Motor neuron (in vitro differentiated cells): ENCODE measurements around the gene CCDC71. TPM values are rescaled to one million over a fixed set of nuclear protein-coding genes. Genes with fewer than 3 reads are reported as not detected.

Experiments used
- ATAC-seq, 8 experiments: fragments of 200-7000 bp; cut with Tn5 transposase; replicated peaks in 6 of 8; 2 replicates each; pipeline ENCODE4 v1.8.0; 2021; ENCODE audit warnings: mild to moderate bottlenecking in 8 of 8, moderate library complexity in 8 of 8
- H3K27ac ChIP-seq, 2 donors: fragments of 250-450 bp; sonication (Bioruptor Pico); 2 replicates each; pipeline ENCODE4 v1.9.0; 2021; ENCODE audit warnings: antibody characterized with exemption in 2 of 2, mild to moderate bottlenecking in 2 of 2, moderate library complexity in 1 of 2
- H3K4me1 ChIP-seq, 2 donors: fragments of 250-450 bp; sonication (Bioruptor Pico); replicated peaks in 1 of 2; 2 replicates each; pipeline ENCODE4 v1.6.1; 2021; ENCODE audit warnings: antibody characterized with exemption in 2 of 2, mild to moderate bottlenecking in 2 of 2, moderate library complexity in 1 of 2
- H3K4me3 ChIP-seq, 5 donors: fragments of 250-450 bp; sonication (Bioruptor Pico); 2 replicates each; pipeline ENCODE4 v1.9.0; 2021; ENCODE audit warnings: antibody characterized with exemption in 5 of 5, mild to moderate bottlenecking in 5 of 5, moderate library complexity in 4 of 5
- WGBS, 10 experiments: fragments of 450-650 bp; shearing (Covaris generic); methylation state at CpG; one replicate each; pipeline ENCODE4 v1.0.0; 2022; 5-methylcytosine and 5-hydroxymethylcytosine counted together
- in situ Hi-C, 9 experiments: fragments of 400-800 bp; cut with MboI; loops; one replicate each; pipeline ENCODE4 v1.15.0; 2021; ENCODE audit warnings: low sequenced_read_pairs in 9 of 9, low pct_unique_long_range_greater_than_20kb in 2 of 9; ENCODE audit not compliant: unreplicated experiment in 9 of 9
- total RNA-seq, 8 experiments: library from RNA; unstranded; fragments of 300-600 nt; gene quantifications; 2 replicates each; pipeline versions ENCODE4 v1.2.3 to v1.2.4, GENCODE V29; 2022

The CCDC71 gene
- total RNA-seq, 8 experiments from 2014 or later, result 18.1 to 34.1 (median 25.2) TPM

DNA sequence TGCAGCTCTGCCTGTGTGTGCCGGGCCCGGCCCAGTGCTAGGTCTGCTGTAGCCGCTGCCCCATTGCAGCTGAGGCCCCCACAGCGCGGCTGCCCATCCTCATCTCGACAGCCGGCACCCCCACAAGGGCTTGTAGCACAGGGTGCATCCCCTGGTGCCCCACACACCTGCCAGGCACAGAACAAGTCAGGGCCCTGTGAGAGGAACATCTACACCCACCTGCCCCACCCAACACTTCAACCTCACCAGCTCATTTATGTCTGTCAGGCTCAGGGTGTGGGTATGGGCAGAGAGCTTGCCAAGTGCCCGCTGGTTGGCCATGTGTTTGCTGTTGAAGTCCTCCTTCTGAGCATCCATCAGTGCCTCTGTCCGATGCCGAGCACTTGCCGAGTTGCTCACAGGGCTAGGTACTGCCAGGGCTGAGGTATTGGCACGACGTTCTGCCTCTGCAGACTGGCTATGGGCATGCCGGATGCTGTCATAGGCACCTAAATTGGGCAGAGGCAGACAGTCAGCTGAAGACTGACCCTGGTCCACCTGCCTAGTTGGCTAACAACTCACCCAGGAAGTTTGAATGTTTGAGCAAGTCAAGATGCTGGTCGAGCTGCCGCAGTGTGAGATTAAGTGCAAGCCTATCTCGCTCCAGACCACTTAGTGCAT lies 43.1 kb downstream of the CCDC71 start:
- peaks cover 9 to 12% of the 10 kb centered on the region in 2 donors for H3K4me1 ChIP-seq
- no peak for ATAC-seq
- no peak overlapping the region for H3K4me3 ChIP-seq
- H3K27ac ChIP-seq, result no peak overlapping the region
- in situ Hi-C loops, result no loop called here
- WGBS, 10 experiments, result 60 to 100% (median 90%) methylated on average over 1 to 4 of the region's 17 CpGs; no CpG with 5 or more reads in 4 of the 10 experiments

GRCh38 chr3:49122451-49122850 lies 43.7 kb downstream of the CCDC71 start:
- in situ Hi-C loops, result no loop called here
- no peak for ATAC-seq
- WGBS, 10 experiments, result 74 to 100% (median 80%) methylated on average over 1 to 6 of the region's 7 CpGs; no CpG with 5 or more reads in 7 of the 10 experiments
- Histone ChIP-seq H3K27ac (no peak overlapping the region), H3K4me3 (no peak overlapping the region), H3K4me1 (peaks cover 9 to 12% of the 10 kb centered on the region in 2 donors)

GRCh38 chr3:49122022-49122421 lies 44.1 kb downstream of the CCDC71 start:
- H3K4me3 ChIP-seq, result no peak overlapping the region
- peaks cover 9 to 12% of the 10 kb centered on the region in 2 donors for H3K4me1 ChIP-seq
- in situ Hi-C loops, result no loop called here
- no peak overlapping the region for H3K27ac ChIP-seq
- 96 to 100% methylated on average over 2 to 5 of the region's 12 CpGs; no CpG with 5 or more reads in 8 of the 10 experiments for WGBS, 10 experiments
- no peak for ATAC-seq

- Histone ChIP-seq H3K4me3 (peak overlapping the region; percentile 69 to 97 (median 86)), H3K27ac (peak overlapping the region; percentile 93), H3K4me1 (peaks cover 9 to 12% of the 10 kb centered on the region in 2 donors)
- no peak for ATAC-seq
- in situ Hi-C loops, result no loop called here
- 68 to 100% (median 85%) methylated on average over 1 to 11 of the region's 17 CpGs; no CpG with 5 or more reads in 5 of the 10 experiments for WGBS, 10 experiments
Measured at GRCh38 chr3:49121132-49121736, 44.9 kb downstream of the CCDC71 start.

DNA sequence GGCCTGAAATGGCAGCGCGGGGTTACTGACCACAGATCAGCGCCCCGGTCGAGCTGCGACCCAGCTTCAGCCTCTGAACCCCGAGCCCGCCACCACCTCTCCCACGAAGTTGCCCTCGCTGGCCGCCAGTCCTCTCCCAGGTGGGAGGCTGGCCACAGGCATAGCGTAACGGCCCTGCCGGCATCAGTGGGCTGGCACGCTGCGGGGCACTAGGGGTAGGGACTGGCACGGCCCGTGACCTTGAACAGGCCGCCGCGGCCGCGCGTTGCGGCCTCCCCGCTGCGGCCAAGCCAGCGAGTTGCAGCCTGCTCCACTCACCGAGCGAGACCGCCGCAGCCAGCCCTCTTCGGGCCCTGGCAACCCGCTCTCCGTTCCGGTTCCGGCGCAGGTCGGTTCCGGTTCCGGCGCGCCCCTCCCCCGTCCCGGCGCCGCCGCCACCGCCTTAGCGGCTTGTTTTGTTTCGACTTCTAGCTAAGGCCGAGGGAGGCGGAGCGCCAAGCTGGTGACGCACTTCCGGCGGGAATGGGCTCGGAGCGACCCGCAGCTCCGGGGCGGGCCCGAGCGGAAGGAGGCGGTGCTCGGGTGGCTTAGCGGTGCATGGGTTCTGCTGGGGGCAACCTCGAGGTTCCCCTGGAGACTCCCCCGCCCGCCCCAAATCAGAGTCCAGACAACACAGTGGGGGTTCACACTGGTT lies 45.5 kb downstream of the CCDC71 start, which contains the start of gene USP19:
TSS of gene USP19 (minus strand) at position 386 of the 694 bp plus-strand sequence. CDS start 1,678 bp downstream, outside the sequence.
- peak; percentile 93 to 98 (median 96) for ATAC-seq
- H3K27ac ChIP-seq, result peak within 1 kb of the TSS; percentile 93
- in situ Hi-C loops, result no loop called here
- H3K4me1 ChIP-seq, result peaks cover 9 to 12% of the 10 kb centered on the region in 2 donors
- H3K4me3 ChIP-seq, result peak within 1 kb of the TSS; percentile 69 to 97 (median 86)
- WGBS, 10 experiments, result 0 to 2% (median 0%) methylated on average over 1 to 15 of the region's 70 CpGs; no CpG with 5 or more reads in 5 of the 10 experiments

DNA sequence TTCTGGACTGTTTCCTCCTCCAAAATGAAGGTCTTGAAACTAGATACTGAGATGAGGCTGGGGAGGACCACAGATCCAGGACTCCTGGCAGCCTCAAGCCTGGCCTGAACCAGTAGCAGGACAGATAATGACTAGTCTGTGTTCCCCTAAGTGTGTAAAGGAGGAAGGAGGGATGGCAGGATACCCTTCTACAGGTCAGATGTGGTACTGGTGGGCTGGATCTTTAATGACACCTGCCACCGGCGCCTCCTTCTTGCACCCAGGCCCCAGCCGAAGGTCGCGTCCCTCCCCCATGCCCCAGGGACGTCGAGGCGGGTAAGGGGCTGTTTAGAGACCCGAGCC lies 46.1 kb downstream of the CCDC71 start:
- Histone ChIP-seq H3K4me1 (peaks cover 9 to 12% of the 10 kb centered on the region in 2 donors), H3K27ac (peak overlapping the region; percentile 93), H3K4me3 (peak overlapping the region; percentile 69 to 97 (median 86))
- WGBS, 10 experiments, result 0 to 4% methylated on average over 2 to 5 of the region's 9 CpGs; no CpG with 5 or more reads in 8 of the 10 experiments
- in situ Hi-C loops, result no loop called here
- peak in 2 of 8 experiments; percentile 2 to 4 for ATAC-seq

- H3K4me1 ChIP-seq, result peaks cover 9 to 12% of the 10 kb centered on the region in 2 donors
- peak in 2 of 8 experiments; percentile 3 to 6 for ATAC-seq
- H3K4me3 ChIP-seq, result peak overlapping the region; percentile 69 to 97 (median 86)
- in situ Hi-C loops, result no loop called here
- 0 to 93% (median 70%) methylated on average over 1 to 3 of the region's 3 CpGs; no CpG with 5 or more reads in 4 of the 10 experiments for WGBS, 10 experiments
- H3K27ac ChIP-seq, result peak overlapping the region in 1 of 2 donors; percentile 93
Measured at GRCh38 chr3:49119439-49119838, 46.7 kb downstream of the CCDC71 start.

DNA sequence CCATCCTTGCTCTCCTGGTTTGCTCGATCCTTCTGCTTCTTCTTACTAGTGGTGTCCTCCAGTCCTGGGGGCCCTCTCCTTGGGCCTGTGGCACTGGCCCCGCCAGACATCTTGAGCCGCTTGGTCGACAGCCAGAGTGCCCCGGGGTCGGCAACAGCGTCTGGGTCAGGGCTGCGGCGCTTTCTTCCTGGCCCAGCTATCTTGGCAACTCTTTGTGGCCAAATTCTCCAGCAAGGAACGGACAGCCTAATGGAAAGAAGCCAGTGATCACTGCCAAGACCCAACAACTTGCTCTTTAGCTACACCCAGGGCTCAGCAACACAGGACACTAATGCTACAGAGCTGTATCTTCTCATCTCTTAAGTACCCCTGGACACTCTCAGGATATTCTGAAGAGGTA lies 47.1 kb downstream of the CCDC71 start:
- Histone ChIP-seq H3K4me3 (peak overlapping the region in 1 of 5 donors; percentile 87), H3K4me1 (peaks cover 9 to 12% of the 10 kb centered on the region in 2 donors), H3K27ac (no peak overlapping the region)
- no peak for ATAC-seq
- in situ Hi-C loops, result no loop called here
- 51 to 100% (median 90%) methylated on average over 1 to 10 of the region's 10 CpGs; no CpG with 5 or more reads in 4 of the 10 experiments for WGBS, 10 experiments

Other genes starting within 250 kb of the CCDC71 start
- 100 to 1,000 TPM in 2 of 8 experiments, 10 to 100 TPM in 6; 42.4 to 111 (median 68.1) TPM for gene ARIH2, start 247.5 kb downstream of the CCDC71 start, total RNA-seq
- gene P4HTM, start 176.1 kb downstream of the CCDC71 start, total RNA-seq, result 10 to 100 TPM in 7 of 8 experiments, 1 to 10 TPM in 1; 4.9 to 94.0 (median 29.6) TPM
- 100 to 1,000 TPM in 5 of 8 experiments, 10 to 100 TPM in 3; 52.2 to 209 (median 110) TPM for gene WDR6, start 158.9 kb downstream of the CCDC71 start, total RNA-seq
- 10 to 100 TPM; 13.9 to 56.7 (median 26.2) TPM for gene DALRD3, start 147.8 kb downstream of the CCDC71 start, total RNA-seq
- gene NDUFAF3, start 144.2 kb downstream of the CCDC71 start, total RNA-seq, result 100 to 1,000 TPM in 2 of 8 experiments, 10 to 100 TPM in 6; 36.3 to 102 (median 70.3) TPM
- gene IMPDH2, start 136.9 kb downstream of the CCDC71 start, total RNA-seq, result 100 to 1,000 TPM; 175 to 414 (median 331) TPM
- gene QRICH1, start 72.3 kb downstream of the CCDC71 start, total RNA-seq, result 10 to 100 TPM; 41.4 to 95.3 (median 71.4) TPM
- 100 to 1,000 TPM; 121 to 354 (median 195) TPM for gene QARS1, start 61.6 kb downstream of the CCDC71 start, total RNA-seq
- 10 to 100 TPM; 29.9 to 64.7 (median 36.3) TPM for gene USP19, start 45.5 kb downstream of the CCDC71 start, total RNA-seq
- 100 to 1,000 TPM in 4 of 8 experiments, 10 to 100 TPM in 4; 26.3 to 559 (median 110) TPM for gene LAMB2, start 33.3 kb downstream of the CCDC71 start, total RNA-seq
- gene KLHDC8B, start 5.3 kb upstream of the CCDC71 start, total RNA-seq, result 10 to 100 TPM; 18.5 to 83.7 (median 37.7) TPM
- gene C3orf62, start 110.9 kb upstream of the CCDC71 start, total RNA-seq, result 10 to 100 TPM in 1 of 8 experiments, 1 to 10 TPM in 7; 1.7 to 12.6 (median 5.0) TPM
- 10 to 100 TPM; 14.5 to 56.9 (median 20.0) TPM for gene USP4, start 173.7 kb upstream of the CCDC71 start, total RNA-seq
- gene GPX1, start 192.0 kb upstream of the CCDC71 start, total RNA-seq, result 100 to 1,000 TPM; 101 to 243 (median 153) TPM
- 100 to 1,000 TPM in 6 of 8 experiments, 10 to 100 TPM in 2; 80.9 to 295 (median 201) TPM for gene RHOA, start 245.6 kb upstream of the CCDC71 start, total RNA-seq
- 10 to 100 TPM in 7 of 8 experiments, 1 to 10 TPM in 1; 8.0 to 30.7 (median 20.2) TPM for gene TCTA, start 246.1 kb upstream of the CCDC71 start, total RNA-seq